Activated effector memory CD4-positive, alpha-beta T cell treated with Interleukin-2 at 50 U/mL for 16 hours (primary cell): ENCODE measurements around the gene POLE2.
"Not testable (repeated sequence)": the region's sequence is repeated elsewhere in the genome, so short reads cannot be mapped to it uniquely, and the experiment has no call there.

ENCODE experiments used
- DNase-seq: peaks from one replicate; pipeline ENCODE4 v3.0.0-alpha.2; 2020

Gene POLE2

GRCh38 chr14:49687942-49688700 lies at the start of gene POLE2:
Gene POLE2 (minus strand): TSS chr14:49688214. CDS start chr14:49688203, 11 bp downstream.
- DNase-seq = peak; percentile 70

- not testable (repeated sequence) for DNase-seq
These were observed 47.7 kb upstream of the POLE2 start for GRCh38 chr14:49735669-49736068.

- DNase-seq = no peak
These were observed 45.8 kb upstream of the POLE2 start for GRCh38 chr14:49733836-49734235.

GRCh38 chr14:49732896-49733295 lies 44.9 kb upstream of the POLE2 start:
- DNase-seq = no peak

GRCh38 chr14:49727171-49727570 lies 39.2 kb upstream of the POLE2 start:
- DNase-seq = no peak

GRCh38 chr14:49721733-49722435 lies 33.9 kb upstream of the POLE2 start:
- not testable (repeated sequence) for DNase-seq

- DNase-seq = no peak
These were observed 32.7 kb upstream of the POLE2 start for GRCh38 chr14:49720744-49721143.

- DNase-seq = not testable (repeated sequence)
These were observed 23.0 kb upstream of the POLE2 start for GRCh38 chr14:49710993-49711392.

- not testable (repeated sequence) for DNase-seq
These were observed 16.5 kb upstream of the POLE2 start for GRCh38 chr14:49704471-49704870.

- no peak for DNase-seq
These were observed 16.0 kb upstream of the POLE2 start for GRCh38 chr14:49703965-49704364.

- DNase-seq = no peak
These were observed 14.7 kb upstream of the POLE2 start for GRCh38 chr14:49702725-49703124.

GRCh38 chr14:49693735-49694124 lies 5.7 kb upstream of the POLE2 start:
- DNase-seq = not testable (repeated sequence)

GRCh38 chr14:49692811-49693734 lies 5.1 kb upstream of the POLE2 start, which contains the start of gene KLHDC1:
Gene KLHDC1 (plus strand): TSS chr14:49693120. CDS start chr14:49693195, 75 bp downstream.
- DNase-seq = peak; percentile 72

GRCh38 chr14:49692193-49692757 lies 4.3 kb upstream of the POLE2 start:
- DNase-seq = no peak

GRCh38 chr14:49691031-49691430 lies 3.0 kb upstream of the POLE2 start:
- DNase-seq = no peak

GRCh38 chr14:49688701-49689030 lies 652 bp upstream of the POLE2 start:
- no peak for DNase-seq

GRCh38 chr14:49686425-49686824 lies 1.6 kb downstream of the POLE2 start:
- no peak for DNase-seq

- no peak for DNase-seq
These were observed 8.7 kb downstream of the POLE2 start for GRCh38 chr14:49679271-49679670.

GRCh38 chr14:49677643-49678042 lies 10.4 kb downstream of the POLE2 start:
- DNase-seq = no peak

- no peak for DNase-seq
These were observed 14.4 kb downstream of the POLE2 start for GRCh38 chr14:49673586-49673985.

- no peak for DNase-seq
These were observed 17.5 kb downstream of the POLE2 start for GRCh38 chr14:49670475-49670874.

- no peak for DNase-seq
These were observed 28.2 kb downstream of the POLE2 start for GRCh38 chr14:49659526-49660455.
